ENCODE results near the gene SLC10A7.

DNA sequence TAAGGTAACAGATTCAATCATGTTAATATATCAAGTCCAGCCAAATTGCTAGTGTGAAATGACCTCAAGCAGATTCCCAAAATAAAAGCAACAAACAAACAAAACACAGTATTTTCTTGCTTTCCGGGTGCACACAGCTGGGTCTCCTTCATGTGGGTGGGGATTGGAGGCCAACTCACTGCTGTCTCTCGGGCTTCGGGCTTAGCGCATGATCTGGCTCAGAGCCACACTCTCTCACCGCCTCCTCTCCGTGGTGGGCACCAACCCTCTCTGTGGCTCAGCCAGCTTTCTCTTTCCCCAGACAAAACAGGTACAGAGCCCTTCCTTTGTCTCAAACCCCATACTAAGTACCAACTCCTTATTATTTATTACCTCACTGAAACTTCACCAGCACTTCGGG is 310.3 kb downstream of the SLC10A7 start:
- TF ChIP-seq, protein P1, sequence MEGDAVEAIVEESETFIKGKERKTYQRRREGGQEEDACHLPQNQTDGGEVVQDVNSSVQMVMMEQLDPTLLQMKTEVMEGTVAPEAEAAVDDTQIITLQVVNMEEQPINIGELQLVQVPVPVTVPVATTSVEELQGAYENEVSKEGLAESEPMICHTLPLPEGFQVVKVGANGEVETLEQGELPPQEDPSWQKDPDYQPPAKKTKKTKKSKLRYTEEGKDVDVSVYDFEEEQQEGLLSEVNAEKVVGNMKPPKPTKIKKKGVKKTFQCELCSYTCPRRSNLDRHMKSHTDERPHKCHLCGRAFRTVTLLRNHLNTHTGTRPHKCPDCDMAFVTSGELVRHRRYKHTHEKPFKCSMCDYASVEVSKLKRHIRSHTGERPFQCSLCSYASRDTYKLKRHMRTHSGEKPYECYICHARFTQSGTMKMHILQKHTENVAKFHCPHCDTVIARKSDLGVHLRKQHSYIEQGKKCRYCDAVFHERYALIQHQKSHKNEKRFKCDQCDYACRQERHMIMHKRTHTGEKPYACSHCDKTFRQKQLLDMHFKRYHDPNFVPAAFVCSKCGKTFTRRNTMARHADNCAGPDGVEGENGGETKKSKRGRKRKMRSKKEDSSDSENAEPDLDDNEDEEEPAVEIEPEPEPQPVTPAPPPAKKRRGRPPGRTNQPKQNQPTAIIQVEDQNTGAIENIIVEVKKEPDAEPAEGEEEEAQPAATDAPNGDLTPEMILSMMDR (IDR thresholded peaks at IDR 0.05), result no peak
- no peak for TF ChIP-seq POLR2A (IDR thresholded peaks at IDR 0.05)
- TF ChIP-seq EP300 (IDR thresholded peaks at IDR 0.05), result no peak
